A673 (cell line): ENCODE results near the gene NFKBIZ. TPM values are rescaled to one million over a fixed set of nuclear protein-coding genes. Genes with fewer than 3 reads are reported as not detected.

Experiments
- BruUV-seq: library from RNA; stranded (reverse); fragments of 400-500 nt; replicated peaks from 2 replicates; lab custom pipeline; 2021; lab: Mats Ljungman, UMichigan
- CTCF ChIA-PET: fragments of 300-600 bp; sonication (Branson Sonifier 250); formaldehyde crosslinking; loops from one replicate; lab custom pipeline; 2022; ENCODE audit warnings: antibody characterized with exemption; lab: Charles Lee
- POLR2A ChIA-PET: fragments of 300-600 bp; sonication (Branson Sonifier 250); formaldehyde crosslinking; loops from one replicate; lab custom pipeline; 2022; ENCODE audit warnings: antibody characterized with exemption; ENCODE audit not compliant: low non-redundant PET; lab: Charles Lee
- DNase-seq: peaks from one replicate; pipeline ENCODE4 v3.0.0-alpha.2; 2015; ENCODE audit warnings: low spot score
- H3K27ac ChIP-seq: fragments of 200-600 bp; sonication (generic); 2 replicates; pipeline ENCODE4 v1.5.1; 2016; ENCODE audit warnings: mixed run types, low read depth, mild to moderate bottlenecking, mixed read lengths, antibody characterized with exemption, low read length; ENCODE audit not compliant: poor library complexity, severe bottlenecking
- H3K27me3 ChIP-seq: fragments of 200-600 bp; sonication (generic); replicated peaks from 2 replicates; pipeline ENCODE4 v1.6.1; 2017; ENCODE audit warnings: mixed run types, low read depth, mild to moderate bottlenecking, mixed read lengths, antibody characterized with exemption, low read length; ENCODE audit not compliant: insufficient read depth, poor library complexity
- H3K36me3 ChIP-seq: fragments of 200-600 bp; sonication (generic); 2 replicates; pipeline ENCODE4 v1.6.1; 2016; ENCODE audit warnings: mixed run types, mild to moderate bottlenecking, mixed read lengths, antibody characterized with exemption, low read length; ENCODE audit not compliant: insufficient read depth, poor library complexity, severe bottlenecking
- H3K4me1 ChIP-seq: fragments of 200-600 bp; sonication (generic); 2 replicates; pipeline ENCODE4 v1.6.1; 2017; ENCODE audit warnings: mixed run types, mild to moderate bottlenecking, mixed read lengths, antibody characterized with exemption, low read length; ENCODE audit not compliant: insufficient read depth, poor library complexity, severe bottlenecking
- H3K4me3 ChIP-seq: fragments of 200-600 bp; sonication (generic); 2 replicates; pipeline ENCODE4 v1.5.1; 2016; ENCODE audit warnings: low read depth, mixed run types, mild to moderate bottlenecking, mixed read lengths, low read length; ENCODE audit not compliant: poor library complexity, severe bottlenecking
- H3K9me3 ChIP-seq: fragments of 200-600 bp; sonication (generic); 2 replicates; pipeline ENCODE4 v1.6.1; 2016; ENCODE audit warnings: mixed run types, low read depth, mild to moderate bottlenecking, mixed read lengths, antibody characterized with exemption, low read length; ENCODE audit not compliant: poor library complexity, severe bottlenecking
- CTCF ChIP-seq: fragments of 300-800, 200-600 bp; sonication (generic); conservative IDR thresholded peaks from 2 replicates; pipeline ENCODE4 v1.5.1; 2017; ENCODE audit warnings: low read depth, mild to moderate bottlenecking, antibody characterized with exemption, low read length, moderate library complexity, mixed read lengths
- EZH2 ChIP-seq: fragments of 200-600 bp; sonication (generic); IDR thresholded peaks from 2 replicates; pipeline ENCODE4 v1.6.1; 2017; ENCODE audit warnings: borderline replicate concordance, low read depth, mild to moderate bottlenecking, mixed read lengths, antibody characterized with exemption, low read length; ENCODE audit not compliant: poor library complexity, severe bottlenecking
- intact Hi-C: fragments of 100-400 bp; cut with micrococcal nuclease; formaldehyde crosslinking; loops from one replicate; pipeline ENCODE4 v1.10.0; 2022; ENCODE audit not compliant: unreplicated experiment
- total RNA-seq: library from RNA; stranded (reverse); gene quantifications from 2 replicates; pipeline ENCODE4 v1.2.3, GENCODE V29; 2021

NFKBIZ gene
- total RNA-seq, 1 experiment from 2014 or later: 15.1 TPM

- TF ChIP-seq CTCF (no peak), EZH2 (no peak)
- no peak for DNase-seq
- Histone ChIP-seq H3K9me3 (no peaks in the 10 kb centered on the region), H3K4me1 (peaks cover 14% of the 10 kb centered on the region), H3K27me3 (no peaks in the 10 kb centered on the region), H3K4me3 (no peak overlapping the region), H3K36me3 (no peaks in the 10 kb centered on the region), H3K27ac (no peak overlapping the region)
- POLR2A ChIA-PET: no interaction called here
- BruUV-seq: no TSS peak
- CTCF ChIA-PET: no interaction called here
- intact Hi-C loops: no loop called here
Observed at GRCh38 chr3:101876142-101876541, 26.8 kb downstream of the NFKBIZ start.

DNA sequence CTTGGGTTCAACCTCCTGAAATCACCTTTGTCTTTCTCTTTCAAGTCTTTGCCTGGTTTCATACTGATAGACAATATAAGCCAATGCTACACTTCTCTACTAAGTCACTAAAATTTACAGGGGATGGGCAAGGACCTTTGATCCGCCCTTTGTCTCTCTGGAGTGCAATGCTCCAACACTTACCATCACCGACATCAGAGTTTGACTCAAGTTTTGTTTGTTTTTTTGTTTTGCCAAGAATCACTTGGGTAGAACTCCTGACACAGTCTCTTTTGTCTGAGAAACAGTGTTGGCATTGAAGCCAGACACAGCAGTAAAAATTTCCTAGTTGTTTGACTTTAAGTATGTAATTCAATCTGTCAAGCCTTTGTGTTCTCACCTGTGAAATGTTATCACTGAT lies 29.3 kb downstream of the NFKBIZ start:
- BruUV-seq: no TSS peak
- no peak for TF ChIP-seq CTCF
- no peak for TF ChIP-seq EZH2
- intact Hi-C loops: no loop called here

GRCh38 chr3:101879102-101879501 lies 29.8 kb downstream of the NFKBIZ start:
- no peaks in the 10 kb centered on the region for H3K27me3 ChIP-seq
- H3K4me1 ChIP-seq: peaks cover 14% of the 10 kb centered on the region
- intact Hi-C loops: no loop called here
- ChIA-PET CTCF (no interaction called here), POLR2A (no interaction called here)
- H3K9me3 ChIP-seq: no peaks in the 10 kb centered on the region
- H3K27ac ChIP-seq: no peak overlapping the region
- H3K4me3 ChIP-seq: no peak overlapping the region
- DNase-seq: no peak
- no TSS peak for BruUV-seq
- TF ChIP-seq CTCF (no peak), EZH2 (no peak)
- H3K36me3 ChIP-seq: no peaks in the 10 kb centered on the region

More for the DNA sequence above, 29.3 kb downstream of the NFKBIZ start:
- ChIA-PET CTCF (no interaction called here), POLR2A (no interaction called here)
- no peaks in the 10 kb centered on the region for H3K9me3 ChIP-seq
- H3K27me3 ChIP-seq: no peaks in the 10 kb centered on the region
- H3K27ac ChIP-seq: no peak overlapping the region
- no peak for DNase-seq
- no peaks in the 10 kb centered on the region for H3K36me3 ChIP-seq
- no peak overlapping the region for H3K4me3 ChIP-seq
- peaks cover 14% of the 10 kb centered on the region for H3K4me1 ChIP-seq
